HG03139 (cell line): ENCODE results near the gene PRR7.
"Not testable (repeated sequence)": the region's sequence is repeated elsewhere in the genome, so short reads cannot be mapped to it uniquely, and the experiment has no call there.

Experiments
- ATAC-seq: cut with Tn5 transposase; IDR thresholded peaks from one replicate; pipeline ENCODE4 v1.9.1; 2021; ENCODE audit not compliant: unreplicated experiment

PRR7 gene, protein sequence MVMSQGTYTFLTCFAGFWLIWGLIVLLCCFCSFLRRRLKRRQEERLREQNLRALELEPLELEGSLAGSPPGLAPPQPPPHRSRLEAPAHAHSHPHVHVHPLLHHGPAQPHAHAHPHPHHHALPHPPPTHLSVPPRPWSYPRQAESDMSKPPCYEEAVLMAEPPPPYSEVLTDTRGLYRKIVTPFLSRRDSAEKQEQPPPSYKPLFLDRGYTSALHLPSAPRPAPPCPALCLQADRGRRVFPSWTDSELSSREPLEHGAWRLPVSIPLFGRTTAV

GRCh38 chr5:177446200-177447065 lies at the start of gene PRR7:
Gene PRR7 (plus strand): TSS chr5:177446814. CDS start chr5:177455068, 8,254 bp downstream.
- ATAC-seq: peak; percentile 44

DNA sequence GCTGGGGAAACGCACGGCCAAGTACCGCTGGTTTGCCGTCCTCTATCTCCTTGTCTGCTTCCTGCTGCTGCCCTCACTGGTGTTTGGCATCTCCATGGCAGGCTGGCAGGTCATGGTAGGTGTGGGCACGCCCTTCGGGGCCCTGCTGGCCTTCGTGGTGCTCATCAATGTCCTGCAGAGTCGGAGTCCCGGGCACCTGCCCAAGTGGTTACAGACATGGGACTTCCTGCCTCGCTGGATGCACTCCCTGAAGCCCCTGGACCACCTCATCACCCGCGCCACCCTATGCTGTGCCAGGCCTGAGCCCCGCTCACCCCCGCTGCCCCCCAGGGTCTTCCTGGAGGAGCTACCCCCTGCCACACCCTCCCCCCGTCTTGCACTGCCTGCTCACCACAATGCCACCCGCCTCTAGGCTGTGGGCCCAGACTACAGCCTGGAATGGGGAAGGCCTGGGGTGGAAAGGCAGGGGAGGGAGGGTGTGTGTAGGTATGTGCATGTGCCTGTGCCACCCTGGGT lies 48.7 kb upstream of the PRR7 start:
- no peak for ATAC-seq

DNA sequence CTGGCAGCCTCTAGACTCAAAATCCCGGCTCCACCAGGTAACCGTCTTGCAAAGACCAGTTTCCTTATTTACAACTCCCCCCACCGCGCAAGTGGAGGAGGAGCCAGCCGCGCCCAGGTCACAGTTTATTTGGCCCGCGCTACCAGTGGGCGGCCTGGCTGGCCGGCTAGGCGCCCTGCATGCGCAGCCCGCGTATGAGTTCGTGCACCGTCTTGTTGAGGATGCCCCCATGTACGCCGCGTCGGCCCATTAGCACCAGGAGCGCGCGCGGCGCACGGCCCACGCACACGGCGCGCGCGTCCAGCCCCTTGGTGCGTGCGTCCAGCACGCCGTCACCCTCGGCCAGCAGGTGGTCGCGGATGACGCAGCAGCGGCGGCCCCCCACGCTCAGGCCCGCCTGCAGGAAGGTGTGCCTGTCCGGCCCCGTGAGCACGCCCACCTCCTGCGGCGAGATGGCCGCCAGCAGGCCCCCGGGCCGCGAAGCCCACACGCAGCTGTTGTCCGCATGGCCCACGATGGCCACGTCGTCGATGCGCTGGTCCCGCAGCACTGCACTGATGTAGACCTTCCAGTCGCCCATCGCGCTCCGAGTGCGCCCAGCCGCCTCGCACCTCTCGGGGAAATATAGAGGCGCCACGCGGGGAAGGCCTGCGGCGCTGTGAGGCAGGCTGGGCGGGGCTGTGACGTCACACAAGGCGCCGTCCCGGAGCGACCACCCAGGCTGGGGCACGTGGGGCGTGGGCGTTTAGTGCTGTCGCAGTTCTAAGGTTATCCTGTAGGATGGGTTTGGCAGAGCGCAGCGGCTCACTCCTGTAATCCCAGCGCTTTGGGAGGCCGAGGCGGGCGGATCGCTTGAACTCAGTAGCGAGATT lies 46.4 kb upstream of the PRR7 start, which contains the start of gene PFN3:
TSS of gene PFN3 (minus strand) at position 665 of the 872 bp plus-strand sequence. CDS start at position 580, 85 bp downstream.
- ATAC-seq: no peak

DNA sequence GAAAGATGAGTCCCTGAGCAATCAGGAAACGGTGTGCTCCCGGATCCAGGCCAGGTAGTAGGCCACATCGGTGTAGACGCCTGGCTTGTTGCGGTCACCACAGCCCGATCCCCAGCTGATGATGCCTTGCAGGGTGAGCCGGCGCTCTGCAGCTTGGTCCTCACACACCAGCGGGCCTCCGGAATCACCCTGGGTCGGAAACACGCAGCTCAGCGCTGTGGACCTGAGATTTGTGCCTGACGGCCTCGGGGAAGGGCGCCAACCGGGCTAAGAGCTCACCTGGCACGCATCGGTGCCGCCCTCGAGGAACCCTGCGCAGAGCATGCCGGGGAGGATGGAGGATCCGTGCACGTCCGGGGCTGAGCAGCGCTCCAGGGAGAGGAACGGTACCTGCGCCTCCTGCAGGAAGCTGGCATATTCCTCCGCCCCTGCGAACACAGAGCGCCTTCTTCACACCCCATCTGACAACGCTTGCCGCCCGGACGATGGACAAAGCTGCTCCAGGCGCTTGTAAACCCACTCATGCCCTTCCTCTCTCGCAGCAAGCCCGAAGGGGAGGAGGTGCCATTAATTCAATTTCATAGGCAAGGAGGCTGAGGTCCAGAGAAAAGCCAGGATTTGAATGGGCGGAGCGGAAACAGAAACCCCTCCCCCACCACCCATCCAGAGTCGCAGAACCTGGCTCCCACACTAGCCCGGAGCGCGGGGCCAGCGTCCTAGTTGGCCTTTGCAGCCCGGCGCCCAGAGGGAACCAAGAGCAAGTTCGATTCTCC lies 44.2 kb upstream of the PRR7 start:
- no peak for ATAC-seq

DNA sequence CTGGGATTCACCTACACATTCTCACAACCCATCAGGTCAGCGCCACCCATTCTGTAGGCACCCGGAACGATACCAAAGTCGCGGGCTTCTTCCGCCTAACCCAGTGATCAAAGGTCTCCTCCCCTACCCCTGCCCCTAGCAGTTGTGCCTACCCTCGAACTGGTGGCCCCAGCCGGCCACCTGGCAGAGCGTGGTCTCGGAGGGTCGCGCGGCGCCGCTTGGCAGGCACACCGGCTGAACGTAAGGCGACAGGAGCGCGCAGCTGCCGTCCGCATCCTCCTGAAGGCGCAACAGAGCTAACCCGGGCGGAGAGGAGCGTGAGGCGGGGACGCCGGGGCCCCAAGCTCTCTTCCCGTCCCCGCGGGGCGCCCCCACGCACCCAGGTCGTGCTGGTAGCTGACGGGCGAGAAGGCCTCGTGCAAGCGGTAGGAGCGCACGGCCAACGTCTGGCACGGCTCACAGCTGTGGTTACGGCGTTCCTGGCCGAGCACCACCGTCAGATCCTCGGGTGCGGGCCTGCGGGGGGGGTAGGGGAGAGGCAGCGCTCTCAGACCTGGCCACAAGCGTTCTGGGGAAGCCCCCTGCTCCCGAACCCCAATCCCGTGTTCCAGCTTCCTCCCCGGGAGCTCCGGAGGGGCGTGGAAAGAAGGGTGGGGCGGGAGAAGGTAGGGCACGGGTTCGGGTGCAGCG lies 43.4 kb upstream of the PRR7 start:
- ATAC-seq: peak; percentile 19

GRCh38 chr5:177403792-177404640 lies 42.6 kb upstream of the PRR7 start:
- ATAC-seq: peak; percentile 61

DNA sequence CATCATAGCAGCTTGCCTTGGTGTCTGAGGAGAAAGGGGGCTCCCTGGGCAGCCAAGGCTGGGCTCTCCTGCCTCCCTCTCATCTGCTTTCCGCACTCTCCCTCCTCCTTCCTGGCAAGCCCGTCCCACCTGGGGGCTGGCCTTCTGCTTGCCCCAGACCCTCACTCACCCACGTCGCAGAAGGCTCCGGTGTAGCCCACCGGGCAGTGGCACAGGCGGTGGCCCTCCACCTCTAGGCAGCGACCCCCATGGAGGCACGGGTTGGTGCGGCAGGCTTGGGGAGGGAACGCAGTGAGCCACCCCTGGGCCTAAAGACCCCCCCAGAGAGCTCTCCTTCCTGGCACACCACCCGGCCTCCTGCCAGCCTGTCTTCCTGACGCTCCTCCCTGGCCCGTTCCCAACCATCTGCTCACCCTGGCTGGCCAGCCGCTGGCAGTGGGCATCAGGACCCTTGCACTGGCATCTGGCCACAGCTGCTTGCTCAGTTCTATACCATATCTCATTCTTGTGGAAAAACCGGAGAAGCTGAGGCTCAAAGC lies 41.9 kb upstream of the PRR7 start:
- no peak for ATAC-seq

GRCh38 chr5:177405312-177405711 lies 41.3 kb upstream of the PRR7 start:
- no peak for ATAC-seq

GRCh38 chr5:177405805-177406204 lies 40.8 kb upstream of the PRR7 start:
- ATAC-seq: no peak

GRCh38 chr5:177409043-177409801 lies 37.4 kb upstream of the PRR7 start, which contains the start of gene F12:
Gene F12 (minus strand): TSS chr5:177409564. CDS start chr5:177409527, 37 bp downstream.
- ATAC-seq: no peak

DNA sequence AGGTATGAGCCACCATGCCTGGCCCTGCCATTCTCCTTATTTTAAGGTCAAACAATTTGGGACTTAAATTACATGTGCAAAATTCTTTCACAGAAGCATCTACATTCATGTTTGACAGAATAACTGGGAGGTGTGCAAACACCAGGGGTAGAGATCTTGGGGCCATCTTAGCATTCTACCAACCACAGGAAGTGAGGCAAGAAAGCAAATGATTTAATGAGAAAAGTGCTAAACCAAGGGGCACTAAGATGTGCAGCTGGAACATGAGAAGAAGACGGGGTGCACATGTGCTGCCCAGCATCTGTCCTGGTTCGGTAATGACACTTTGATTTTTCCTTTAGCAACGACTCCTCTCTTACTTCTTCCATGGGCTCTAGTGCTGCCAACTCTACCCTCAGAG lies 36.0 kb upstream of the PRR7 start:
- no peak for ATAC-seq

GRCh38 chr5:177412603-177413233 lies 33.9 kb upstream of the PRR7 start:
- ATAC-seq: peak; percentile 48

- no peak for ATAC-seq
Observed at GRCh38 chr5:177414481-177414880, 32.1 kb upstream of the PRR7 start.

DNA sequence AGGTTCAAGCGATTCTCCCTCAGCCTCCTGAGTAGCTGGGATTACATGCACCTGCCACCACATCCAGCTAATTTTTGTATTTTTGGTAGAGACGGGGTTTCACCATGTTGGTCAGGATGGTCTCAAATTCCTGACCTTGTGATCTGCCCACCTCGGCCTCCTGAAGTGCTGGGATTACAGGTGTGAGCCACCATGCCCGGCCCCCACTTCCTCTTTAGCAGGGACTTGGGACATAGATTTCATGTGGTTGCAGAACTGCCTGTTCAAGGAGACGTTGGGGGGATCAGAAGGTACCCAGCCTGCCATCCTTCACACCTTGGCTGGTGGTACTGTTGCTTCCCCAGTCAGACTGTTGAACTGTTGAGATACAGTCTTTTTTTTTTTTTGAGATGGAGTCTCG lies 29.5 kb upstream of the PRR7 start:
- ATAC-seq: not testable (repeated sequence)

DNA sequence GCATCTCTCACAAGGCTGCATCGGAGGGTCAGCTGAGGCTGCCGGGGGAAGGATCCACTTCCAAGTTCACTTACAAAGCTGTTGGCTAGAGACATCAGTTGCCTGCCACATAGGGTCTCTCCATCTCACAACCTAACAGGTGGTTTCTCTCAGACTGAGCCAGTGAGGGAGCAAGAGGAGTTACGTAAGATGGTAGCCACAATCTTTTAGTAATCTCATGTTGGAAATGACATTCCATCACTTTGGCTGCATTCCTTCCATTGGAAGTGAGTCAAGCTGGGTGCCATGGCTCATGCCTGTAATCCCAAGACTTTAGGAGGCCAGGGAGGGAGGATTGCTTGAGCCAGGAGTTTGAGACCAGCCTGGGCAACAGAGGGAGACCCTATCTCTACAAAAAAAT lies 27.6 kb upstream of the PRR7 start:
- no peak for ATAC-seq

- not testable (repeated sequence) for ATAC-seq
Observed at GRCh38 chr5:177420472-177420871, 26.1 kb upstream of the PRR7 start.
